ENCODE data around the gene DOHH.

- TF ChIP-seq CTCF (conservative IDR thresholded peaks at IDR 0.05; ENCODE audit: low read depth, low read length) (no peak), EZH2 (IDR thresholded peaks at IDR 0.05; ENCODE audit: borderline replicate concordance, low read depth, low read length, poor library complexity, severe bottlenecking) (no peak)
Observed at GRCh38 chr19:3477951-3478350, 22.5 kb downstream of the DOHH start.

Data from A673 (cell line).